Neuronal stem cell (in vitro differentiated cells): ENCODE results near the gene PHEX.

Experiments
- DNase-seq: peaks from one replicate; pipeline ENCODE4 v3.0.0-alpha.2; 2013; ENCODE audit warnings: low spot score
- H2AFZ ChIP-seq: one replicate; pipeline ENCODE4 v1.6.1; 2013; ENCODE audit warnings: mild to moderate bottlenecking, low read length, inconsistent platforms
- H2AK5ac ChIP-seq: 2 replicates; pipeline ENCODE4 v1.6.1; 2013; ENCODE audit warnings: low read depth, mild to moderate bottlenecking, inconsistent platforms, low read length, moderate library complexity, mixed read lengths
- H2BK120ac ChIP-seq: 2 replicates; pipeline ENCODE4 v1.6.1; 2013; ENCODE audit warnings: low read depth, mild to moderate bottlenecking, inconsistent platforms, low read length, moderate library complexity, mixed read lengths
- H2BK12ac ChIP-seq: one replicate; pipeline ENCODE4 v1.6.1; 2013; ENCODE audit warnings: low read length, inconsistent platforms
- H2BK15ac ChIP-seq: 2 replicates; pipeline ENCODE4 v1.6.1; 2013; ENCODE audit warnings: mild to moderate bottlenecking, low read length, inconsistent platforms, mixed read lengths
- H2BK5ac ChIP-seq: one replicate; pipeline ENCODE4 v1.6.1; 2013; ENCODE audit warnings: inconsistent platforms, mild to moderate bottlenecking, low read length, moderate library complexity
- H3K14ac ChIP-seq: one replicate; pipeline ENCODE4 v1.6.1; 2013; ENCODE audit warnings: low read length, inconsistent platforms
- H3K18ac ChIP-seq: 2 replicates; pipeline ENCODE4 v1.6.1; 2013; ENCODE audit warnings: low read length, inconsistent platforms
- H3K23ac ChIP-seq: 2 replicates; pipeline ENCODE4 v1.6.1; 2013; ENCODE audit warnings: low read depth, mild to moderate bottlenecking, mixed read lengths, low read length, inconsistent platforms; ENCODE audit not compliant: poor library complexity
- H3K27ac ChIP-seq: replicated peaks from 3 replicates; pipeline ENCODE4 v1.5.1; 2013; ENCODE audit warnings: low read length, inconsistent platforms
- H3K27me3 ChIP-seq, 3 experiments: 2 replicates each; pipeline ENCODE4 v1.6.1; 2013; ENCODE audit warnings: low read length in 3 of 3, mild to moderate bottlenecking in 2 of 3, inconsistent platforms in 1 of 3, low read depth in 1 of 3, mixed read lengths in 1 of 3, moderate library complexity in 1 of 3; ENCODE audit not compliant: control insufficient read depth in 3 of 3, insufficient read depth in 3 of 3
- H3K36me3 ChIP-seq, 2 donors: replicated peaks in 1 of 2; 2 replicates each; pipeline ENCODE4 v1.6.1; 2013; ENCODE audit warnings: low read length in 2 of 2; ENCODE audit not compliant: control insufficient read depth in 2 of 2, insufficient read depth in 2 of 2
- H3K4ac ChIP-seq: 2 replicates; pipeline ENCODE4 v1.6.1; 2013; ENCODE audit warnings: inconsistent platforms, mild to moderate bottlenecking, low read length, moderate library complexity
- H3K4me1 ChIP-seq, 2 donors: 1 replicate in 1 of 2; 2 replicates in 1 of 2; pipeline ENCODE4 v1.6.1; 2013; ENCODE audit warnings: low read length in 2 of 2, low read depth in 1 of 2; ENCODE audit not compliant: control insufficient read depth in 2 of 2, insufficient read depth in 1 of 2
- H3K4me2 ChIP-seq: one replicate; pipeline ENCODE4 v1.6.1; 2013; ENCODE audit warnings: mild to moderate bottlenecking, low read length, inconsistent platforms; ENCODE audit not compliant: insufficient read depth, poor library complexity, severe bottlenecking
- H3K4me3 ChIP-seq, 2 donors: 2 replicates each; pipeline ENCODE4 v1.5.1; 2013; ENCODE audit warnings: low read length in 2 of 2, mild to moderate bottlenecking in 2 of 2, inconsistent platforms in 1 of 2, moderate library complexity in 1 of 2
- H3K79me1 ChIP-seq: one replicate; pipeline ENCODE4 v1.6.1; 2013; ENCODE audit warnings: low read depth, mild to moderate bottlenecking, inconsistent platforms, low read length, moderate library complexity
- H3K9ac ChIP-seq: one replicate; pipeline ENCODE4 v1.6.1; 2013; ENCODE audit warnings: mild to moderate bottlenecking, low read depth, low read length, inconsistent platforms; ENCODE audit not compliant: poor library complexity
- H3K9me3 ChIP-seq, 2 donors: replicated peaks in 1 of 2; 2 replicates each; pipeline versions ENCODE3 to v1.6.1; 2013; ENCODE audit warnings: low read length in 2 of 2, mild to moderate bottlenecking in 2 of 2, inconsistent platforms in 1 of 2, low read depth in 1 of 2, mixed read lengths in 1 of 2, moderate library complexity in 1 of 2; ENCODE audit not compliant: control insufficient read depth in 2 of 2, insufficient read depth in 1 of 2
- H4K8ac ChIP-seq: one replicate; pipeline ENCODE4 v1.6.1; 2013; ENCODE audit warnings: low read depth, mild to moderate bottlenecking, inconsistent platforms, low read length, moderate library complexity
- H4K91ac ChIP-seq: one replicate; pipeline ENCODE4 v1.6.1; 2013; ENCODE audit warnings: low read length, low read depth, mild to moderate bottlenecking, inconsistent platforms; ENCODE audit not compliant: poor library complexity
- WGBS, 2 donors: extraction: QIAGEN DNeasy Blood & Tissue Kit; methylation state at CpG; one replicate each; pipeline ENCODE4 v1.1.7; 2013; ENCODE audit warnings: missing lambda C conversion rate in 2 of 2, mixed read lengths in 1 of 2; ENCODE audit not compliant: insufficient read length in 2 of 2, insufficient replicate concordance in 1 of 2; ENCODE audit errors: extremely low coverage in 2 of 2; 5-methylcytosine and 5-hydroxymethylcytosine counted together

PHEX gene

GRCh38 chrX:22268706-22269105, 236.6 kb downstream of the PHEX start:
- H3K9ac ChIP-seq = no peak overlapping the region
- no CpG with 5 or more reads among the region's 6 CpGs for WGBS, 2 donors
- H3K23ac ChIP-seq = no peak overlapping the region
- H3K4me1 ChIP-seq = no peaks in the 10 kb centered on the region
- H3K14ac ChIP-seq = no peak overlapping the region
- no peak overlapping the region for H2BK12ac ChIP-seq
- no peak for DNase-seq
- H2BK120ac ChIP-seq = no peak overlapping the region
- H3K36me3 ChIP-seq = no peaks in the 10 kb centered on the region
- no peak overlapping the region for H3K4me3 ChIP-seq
- no peak overlapping the region for H3K4me2 ChIP-seq
- no peaks in the 10 kb centered on the region for H3K9me3 ChIP-seq
- no peak overlapping the region for H2BK5ac ChIP-seq
- H4K91ac ChIP-seq = no peak overlapping the region
- no peaks in the 10 kb centered on the region for H3K79me1 ChIP-seq
- H2AK5ac ChIP-seq = no peak overlapping the region
- no peak overlapping the region for H4K8ac ChIP-seq
- no peak overlapping the region for H2BK15ac ChIP-seq
- H3K18ac ChIP-seq = no peak overlapping the region
- no peak overlapping the region for H2AFZ ChIP-seq
- no peak overlapping the region for H3K27ac ChIP-seq
- no peak overlapping the region for H3K4ac ChIP-seq
- peaks cover 0 to 5% (median 0%) of the 10 kb centered on the region in 3 experiments for H3K27me3 ChIP-seq

- H3K9ac ChIP-seq = no peak within 1 kb of the TSS
- H3K4me2 ChIP-seq = no peak within 1 kb of the TSS
- no peaks in the 10 kb centered on the region for H3K9me3 ChIP-seq
- H3K18ac ChIP-seq = no peak within 1 kb of the TSS
- H3K36me3 ChIP-seq = no peaks in the 10 kb centered on the region
- peaks cover 0 to 7% (median 0%) of the 10 kb centered on the region in 3 experiments for H3K27me3 ChIP-seq
- no peaks in the 10 kb centered on the region for H3K79me1 ChIP-seq
- WGBS, 2 donors = no CpG with 5 or more reads among the region's 13 CpGs
- H2BK15ac ChIP-seq = no peak within 1 kb of the TSS
- H2BK12ac ChIP-seq = no peak within 1 kb of the TSS
- H3K23ac ChIP-seq = no peak within 1 kb of the TSS
- no peak for DNase-seq
- H2AK5ac ChIP-seq = no peak within 1 kb of the TSS
- H3K4me3 ChIP-seq = no peak within 1 kb of the TSS
- H2BK120ac ChIP-seq = no peak within 1 kb of the TSS
- no peak within 1 kb of the TSS for H4K8ac ChIP-seq
- no peak within 1 kb of the TSS for H3K4ac ChIP-seq
- H3K14ac ChIP-seq = no peak within 1 kb of the TSS
- no peak within 1 kb of the TSS for H2AFZ ChIP-seq
- H4K91ac ChIP-seq = no peak within 1 kb of the TSS
- H3K27ac ChIP-seq = no peak within 1 kb of the TSS
- H2BK5ac ChIP-seq = no peak within 1 kb of the TSS
- no peaks in the 10 kb centered on the region for H3K4me1 ChIP-seq
These were observed 240.5 kb downstream of the PHEX start, which contains the start of gene CBLL2 for GRCh38 chrX:22272613-22273012. CBLL2 (plus strand) TSS chrX:22272913; CDS start chrX:22272992, 79 bp downstream.

DNA sequence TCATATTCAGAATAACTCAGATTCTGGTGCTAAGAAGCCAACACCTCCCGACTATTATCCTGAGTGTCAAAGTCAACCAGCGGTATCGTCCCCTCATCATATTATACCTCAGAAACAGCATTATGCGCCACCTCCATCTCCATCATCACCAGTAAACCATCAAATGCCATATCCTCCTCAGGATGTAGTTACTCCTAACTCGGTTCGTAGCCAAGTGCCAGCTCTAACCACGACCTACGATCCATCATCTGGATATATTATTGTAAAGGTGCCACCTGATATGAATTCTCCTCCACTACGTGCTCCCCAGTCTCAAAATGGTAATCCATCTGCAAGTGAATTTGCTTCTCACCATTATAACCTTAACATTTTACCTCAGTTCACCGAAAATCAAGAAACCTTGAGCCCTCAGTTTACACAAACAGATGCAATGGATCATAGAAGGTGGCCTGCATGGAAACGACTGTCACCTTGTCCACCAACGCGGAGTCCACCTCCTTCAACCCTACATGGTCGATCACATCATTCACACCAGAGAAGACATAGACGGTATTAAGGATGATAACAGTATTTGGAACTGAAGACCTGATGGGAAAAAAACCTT, 241.7 kb downstream of the PHEX start:
- H2BK12ac ChIP-seq = no peak overlapping the region
- H4K91ac ChIP-seq = no peak overlapping the region
- no peak overlapping the region for H3K4ac ChIP-seq
- no peak overlapping the region for H3K4me2 ChIP-seq
- no peak overlapping the region for H2BK5ac ChIP-seq
- DNase-seq = no peak
- no peak overlapping the region for H2AK5ac ChIP-seq
- no peak overlapping the region for H2BK15ac ChIP-seq
- H3K9me3 ChIP-seq = no peaks in the 10 kb centered on the region
- no peak overlapping the region for H4K8ac ChIP-seq
- no peak overlapping the region for H3K4me3 ChIP-seq
- no peak overlapping the region for H3K14ac ChIP-seq
- H3K18ac ChIP-seq = no peak overlapping the region
- H3K23ac ChIP-seq = no peak overlapping the region
- no peaks in the 10 kb centered on the region for H3K79me1 ChIP-seq
- no peaks in the 10 kb centered on the region for H3K4me1 ChIP-seq
- no peaks in the 10 kb centered on the region for H3K36me3 ChIP-seq
- peaks cover 0 to 7% (median 0%) of the 10 kb centered on the region in 3 experiments for H3K27me3 ChIP-seq
- no peak overlapping the region for H3K27ac ChIP-seq
- H2AFZ ChIP-seq = no peak overlapping the region
- WGBS, 2 donors = no CpG with 5 or more reads among the region's 15 CpGs
- no peak overlapping the region for H3K9ac ChIP-seq
- H2BK120ac ChIP-seq = no peak overlapping the region

DNA sequence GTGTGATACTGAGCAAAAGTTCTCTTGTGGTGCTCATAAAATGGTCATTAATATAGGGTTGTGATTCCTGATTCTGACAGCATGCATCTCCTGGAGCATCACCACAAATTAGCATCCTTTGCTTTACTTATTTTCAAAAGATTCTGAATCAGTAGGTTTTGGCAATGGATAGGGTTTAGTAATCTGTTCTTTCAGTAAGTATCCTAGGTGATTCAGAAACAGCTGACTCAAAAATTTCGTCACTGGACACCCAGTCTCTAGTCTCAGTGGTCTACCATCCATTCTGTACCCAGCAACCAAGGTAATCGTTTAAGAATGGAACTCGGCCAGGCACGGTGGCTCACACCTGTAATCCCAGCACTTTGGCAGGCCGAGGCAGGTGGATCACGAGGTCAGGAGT, 244.7 kb downstream of the PHEX start:
- no peak overlapping the region for H2BK15ac ChIP-seq
- H2BK120ac ChIP-seq = no peak overlapping the region
- H3K36me3 ChIP-seq = no peaks in the 10 kb centered on the region
- H3K14ac ChIP-seq = no peak overlapping the region
- no peak overlapping the region for H3K27ac ChIP-seq
- H3K9ac ChIP-seq = no peak overlapping the region
- H3K4me2 ChIP-seq = no peak overlapping the region
- H3K79me1 ChIP-seq = no peaks in the 10 kb centered on the region
- no peak overlapping the region for H4K91ac ChIP-seq
- no peak overlapping the region for H2BK12ac ChIP-seq
- H2BK5ac ChIP-seq = no peak overlapping the region
- H3K9me3 ChIP-seq = no peaks in the 10 kb centered on the region
- H2AFZ ChIP-seq = no peak overlapping the region
- no peak overlapping the region for H2AK5ac ChIP-seq
- H3K27me3 ChIP-seq = peaks cover 0 to 7% (median 0%) of the 10 kb centered on the region in 3 experiments
- WGBS, 2 donors = no CpG with 5 or more reads among the region's 6 CpGs
- no peaks in the 10 kb centered on the region for H3K4me1 ChIP-seq
- no peak overlapping the region for H4K8ac ChIP-seq
- H3K23ac ChIP-seq = no peak overlapping the region
- no peak overlapping the region for H3K4me3 ChIP-seq
- H3K18ac ChIP-seq = no peak overlapping the region
- DNase-seq = no peak
- H3K4ac ChIP-seq = no peak overlapping the region
